ENCODE measurements around the gene MFSD6L.

The MFSD6L gene

DNA sequence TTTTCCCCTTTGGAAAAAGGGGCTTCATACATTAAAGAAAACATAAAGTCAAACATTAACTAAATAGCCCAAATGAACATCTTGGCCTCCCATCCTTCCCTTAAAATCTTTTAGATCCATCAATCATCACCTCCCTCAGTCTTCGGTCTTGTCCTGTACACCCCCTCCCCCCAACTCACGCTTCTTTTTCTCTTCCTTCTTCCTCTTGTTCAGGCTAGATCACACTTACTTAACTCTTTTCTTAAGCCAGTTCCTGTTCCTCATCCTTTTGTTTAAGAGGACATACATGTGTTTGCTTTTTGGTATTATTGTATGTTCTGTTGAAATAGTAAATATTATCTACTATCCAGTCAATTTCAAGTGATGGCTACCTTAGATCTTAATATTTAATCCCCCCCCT lies 5.5 kb downstream of the MFSD6L start:
- DNase-seq (ENCODE audit: low read depth in 2 of 2), result no peak

DNA sequence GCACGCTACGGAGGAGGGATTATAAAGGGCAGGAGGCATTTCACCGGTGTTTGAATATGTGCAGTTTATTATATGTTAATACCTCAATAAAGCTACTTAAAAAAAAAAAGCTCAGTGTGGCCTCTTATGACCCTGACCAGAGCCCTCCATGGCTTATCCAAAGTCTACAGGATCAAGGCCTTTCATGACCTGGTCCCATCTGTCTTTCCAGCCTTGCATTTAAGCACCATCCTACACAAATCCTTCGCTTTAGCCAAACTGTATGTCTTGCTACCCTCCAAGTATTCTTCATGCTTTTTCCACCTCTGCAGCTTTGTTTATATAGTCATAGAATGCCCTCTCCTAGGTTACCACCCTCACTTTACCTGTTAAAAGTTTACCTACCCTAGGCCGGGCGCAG lies 6.5 kb downstream of the MFSD6L start:
- DNase-seq (ENCODE audit: low read depth in 2 of 2), result no peak

DNA sequence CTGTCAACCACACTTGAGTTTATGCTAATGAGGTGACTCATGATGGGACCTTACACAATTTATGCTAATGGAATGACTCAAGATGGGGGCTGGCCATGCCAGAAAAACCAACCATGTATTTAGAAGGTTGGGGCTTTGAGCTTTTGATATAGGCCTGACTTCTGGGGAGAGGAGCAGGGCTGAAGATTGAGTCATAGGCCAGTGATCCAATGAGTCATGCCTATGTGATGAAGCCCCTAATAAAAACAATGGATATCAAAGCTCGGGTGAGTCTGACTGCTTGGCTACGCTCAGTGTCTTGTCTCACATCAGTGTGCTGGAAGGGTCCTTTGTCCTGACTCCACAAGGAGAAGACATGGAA lies 7.3 kb downstream of the MFSD6L start:
- DNase-seq (ENCODE audit: low read depth in 2 of 2), result no peak

DNA sequence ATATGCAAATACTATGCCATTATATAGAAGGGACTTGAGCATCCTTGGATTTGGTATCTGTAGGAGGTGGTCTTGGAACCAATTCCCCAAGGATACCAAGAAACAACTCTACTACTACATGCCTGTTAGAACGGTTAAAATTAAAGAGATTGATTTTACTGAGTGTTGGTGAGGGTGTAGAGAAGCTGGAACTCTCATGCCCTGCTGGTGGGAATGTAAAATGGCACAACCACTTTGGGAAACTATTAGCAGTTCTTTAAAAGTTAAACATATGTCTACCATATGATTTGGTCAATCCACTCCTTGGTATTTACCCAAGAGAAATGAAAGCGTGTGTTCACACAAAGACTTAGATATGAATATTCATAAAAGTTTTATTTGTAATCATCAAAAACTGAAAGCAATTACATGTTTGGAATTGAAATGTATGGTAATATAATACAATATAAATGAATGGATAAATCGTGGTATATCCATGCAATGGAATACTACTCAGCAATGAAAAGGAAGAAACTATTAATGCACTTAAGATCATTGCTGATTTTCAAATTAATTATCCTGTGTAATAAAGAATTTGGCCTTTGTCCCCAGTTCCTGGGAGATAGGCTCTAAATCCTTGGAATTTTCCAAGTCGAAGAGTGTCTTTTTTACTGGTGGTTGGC lies 7.8 kb downstream of the MFSD6L start:
- DNase-seq (ENCODE audit: low read depth in 2 of 2), result no peak

DNA sequence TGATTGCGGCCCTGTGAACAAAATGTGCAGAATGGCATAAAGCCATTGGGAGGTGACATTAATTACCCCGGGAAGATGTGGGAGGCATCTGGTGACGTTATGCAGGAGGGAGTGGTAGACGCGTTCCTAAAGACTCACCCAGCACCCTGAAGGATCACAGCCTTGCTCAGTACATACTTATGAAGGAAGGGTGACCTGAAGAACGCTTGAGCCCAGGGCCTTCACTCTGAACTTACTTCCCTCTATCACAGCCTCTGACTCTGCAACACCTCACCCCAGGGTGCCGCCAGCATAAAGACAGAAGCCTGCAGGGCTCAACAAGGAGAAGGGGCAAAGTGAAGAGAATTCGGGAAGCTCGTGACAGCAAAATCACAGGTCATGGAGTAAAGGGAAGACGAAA lies 9.4 kb downstream of the MFSD6L start:
- DNase-seq (ENCODE audit: low read depth in 2 of 2), result no peak

DNA sequence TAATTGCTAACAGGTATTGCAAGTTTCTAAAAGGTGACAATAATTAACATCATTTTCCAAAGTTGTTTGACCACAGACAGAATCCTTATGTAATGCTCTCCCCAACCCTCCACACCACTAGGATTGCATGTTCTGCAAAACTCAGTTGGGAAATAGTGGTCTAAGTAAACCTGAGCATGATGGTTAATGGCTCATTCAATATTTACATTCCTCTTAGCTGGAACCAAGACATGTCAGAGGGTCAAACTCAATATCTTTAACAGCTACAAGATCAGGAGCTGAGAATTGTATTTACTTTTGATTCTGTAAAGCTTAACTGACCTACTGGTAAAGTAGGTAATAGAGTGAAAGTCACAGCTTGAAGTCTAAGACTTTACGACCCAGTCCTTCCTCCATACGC lies 10.2 kb downstream of the MFSD6L start:
- DNase-seq (ENCODE audit: low read depth in 2 of 2), result no peak

DNA sequence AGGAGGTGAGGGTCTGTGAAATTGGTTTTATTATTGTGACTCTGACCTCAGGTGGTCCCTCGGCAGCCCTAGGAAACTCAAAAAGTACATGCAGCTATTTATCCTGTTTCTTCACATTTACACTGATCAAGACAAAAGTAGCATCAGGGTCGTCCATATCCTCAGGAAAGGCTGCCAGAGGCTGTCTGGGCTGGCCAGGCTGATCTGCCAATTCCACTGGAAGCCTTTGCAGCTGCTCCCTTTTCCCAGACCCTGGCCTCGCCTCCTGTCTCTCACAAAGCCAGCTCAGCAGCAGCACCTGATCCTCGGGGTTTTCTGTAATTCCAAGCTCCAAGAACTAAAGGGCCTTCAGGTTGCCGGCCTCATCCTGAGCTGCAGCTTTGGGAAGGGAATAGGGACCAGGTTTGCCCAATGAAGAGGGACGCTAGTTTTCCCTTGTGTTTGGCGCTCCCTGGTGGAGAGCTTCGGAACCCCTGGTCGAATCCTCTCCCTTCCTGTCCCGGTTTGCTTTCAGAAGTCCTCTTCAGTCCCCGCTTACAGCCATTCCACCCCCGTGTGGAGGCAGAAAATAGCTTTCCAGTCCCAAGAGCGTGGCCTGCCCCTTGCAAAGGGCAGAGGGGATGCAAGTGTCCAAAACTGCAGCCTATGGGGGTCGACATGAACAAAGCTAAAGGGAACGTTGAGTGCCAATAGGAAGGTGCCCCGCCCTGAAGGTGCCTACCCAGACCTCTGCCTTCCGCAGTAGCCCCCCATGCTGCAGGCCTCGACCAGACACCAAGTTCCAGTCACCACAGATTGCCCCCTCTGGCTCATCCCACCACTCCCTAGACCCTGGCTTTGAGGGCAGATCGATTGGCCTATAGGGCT lies 13.4 kb downstream of the MFSD6L start:
- peak; percentile 10 to 23 for DNase-seq (ENCODE audit: low read depth in 2 of 2)

DNA sequence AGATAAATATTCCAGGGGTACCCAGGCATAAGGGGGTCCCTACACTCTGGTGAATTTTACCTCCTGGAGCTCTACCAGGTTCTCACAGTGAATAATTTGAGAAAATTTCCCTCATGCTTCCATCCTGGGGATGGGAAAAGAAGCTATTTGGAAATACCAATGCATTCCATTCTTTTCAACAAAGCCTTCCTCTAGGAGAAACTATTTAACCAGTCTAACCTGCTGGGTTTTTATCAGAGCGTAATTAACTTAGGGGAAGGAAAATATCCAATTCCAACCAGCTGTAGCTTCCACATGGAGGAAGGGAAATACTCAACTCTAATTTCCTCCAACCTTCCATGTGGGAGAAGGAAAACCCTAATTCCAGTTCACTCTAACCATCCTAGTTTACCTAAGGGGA lies 17.0 kb downstream of the MFSD6L start:
- no peak for DNase-seq (ENCODE audit: low read depth in 2 of 2)

DNA sequence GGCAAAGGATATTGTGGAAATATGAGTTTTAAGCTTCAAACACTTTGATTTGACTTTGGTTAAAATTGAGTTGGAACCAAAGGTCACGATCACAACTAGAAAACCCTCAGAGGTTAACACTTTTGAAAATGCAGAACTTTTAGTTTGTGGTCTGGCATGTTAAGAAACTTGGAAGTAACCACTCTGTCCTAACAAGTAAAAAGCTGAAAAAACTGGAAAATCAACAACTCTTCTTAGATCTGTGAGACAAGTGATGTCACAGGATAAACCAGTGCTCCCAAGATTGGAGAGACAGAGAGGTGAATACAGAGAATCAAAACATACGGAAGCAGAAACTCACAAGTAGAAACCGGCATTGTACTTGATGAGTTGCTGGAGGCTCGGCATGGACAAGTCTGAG lies 17.4 kb downstream of the MFSD6L start:
- no peak for DNase-seq (ENCODE audit: low read depth in 2 of 2)

DNA sequence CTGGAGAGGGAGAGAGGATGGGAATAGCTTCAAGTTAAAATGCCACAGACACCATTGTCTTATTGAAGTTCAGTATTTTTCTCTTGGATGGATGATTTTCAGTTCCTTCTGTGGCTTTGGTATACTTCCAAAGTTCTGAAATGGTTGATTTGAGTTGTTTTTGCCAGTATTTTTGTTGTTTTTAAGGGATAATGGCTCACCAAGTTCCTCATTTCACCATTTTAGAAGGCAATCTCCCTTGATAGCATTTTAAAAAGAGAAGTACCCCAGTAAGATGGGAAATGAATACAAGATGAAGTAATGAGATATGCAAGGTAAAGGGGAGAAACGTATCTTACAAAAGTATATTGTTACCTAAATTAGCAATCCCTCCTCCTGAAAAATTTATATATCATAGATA lies 22.3 kb downstream of the MFSD6L start:
- DNase-seq (ENCODE audit: low read depth in 2 of 2), result no peak

DNA sequence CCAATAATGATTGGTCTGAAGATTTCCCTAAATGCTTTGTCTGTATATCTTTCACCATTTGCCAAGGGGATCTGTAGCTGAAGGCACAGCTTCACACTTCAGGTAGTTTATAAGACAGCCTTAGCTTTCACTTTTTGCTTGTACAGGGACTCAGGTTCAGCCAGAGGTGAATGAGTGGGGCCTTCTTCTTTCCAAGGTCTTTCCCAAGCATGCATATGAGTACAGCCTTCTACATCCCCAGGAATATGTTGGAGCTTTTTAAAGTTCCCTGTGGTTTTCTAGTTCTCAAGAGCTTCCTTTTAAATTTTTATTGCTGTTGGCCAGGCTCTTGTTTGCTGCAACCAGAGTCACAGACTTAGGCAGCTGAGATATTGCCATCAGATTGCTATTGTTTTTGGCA lies 22.9 kb downstream of the MFSD6L start:
- DNase-seq (ENCODE audit: low read depth in 2 of 2), result no peak

DNA sequence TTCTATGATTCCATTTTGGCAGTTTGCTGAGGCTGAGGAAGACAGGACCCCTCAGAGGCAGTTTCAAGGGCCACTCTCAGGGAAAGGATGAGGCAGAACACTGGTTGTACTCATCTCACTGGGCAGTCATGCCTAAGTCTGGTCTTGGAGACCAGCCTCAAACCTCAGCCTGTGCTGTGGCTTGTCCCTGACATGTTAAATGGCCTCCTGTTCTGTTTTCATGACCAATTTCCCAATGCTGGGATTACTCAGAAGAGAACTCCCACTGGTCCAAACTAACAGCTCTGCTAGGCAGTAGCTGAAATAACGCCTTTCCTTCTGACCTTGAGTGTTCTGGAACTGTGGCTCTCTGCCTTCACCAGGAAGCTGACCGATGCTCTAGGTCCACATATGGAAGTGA lies 32.4 kb downstream of the MFSD6L start:
- DNase-seq (ENCODE audit: low read depth in 2 of 2), result no peak

DNA sequence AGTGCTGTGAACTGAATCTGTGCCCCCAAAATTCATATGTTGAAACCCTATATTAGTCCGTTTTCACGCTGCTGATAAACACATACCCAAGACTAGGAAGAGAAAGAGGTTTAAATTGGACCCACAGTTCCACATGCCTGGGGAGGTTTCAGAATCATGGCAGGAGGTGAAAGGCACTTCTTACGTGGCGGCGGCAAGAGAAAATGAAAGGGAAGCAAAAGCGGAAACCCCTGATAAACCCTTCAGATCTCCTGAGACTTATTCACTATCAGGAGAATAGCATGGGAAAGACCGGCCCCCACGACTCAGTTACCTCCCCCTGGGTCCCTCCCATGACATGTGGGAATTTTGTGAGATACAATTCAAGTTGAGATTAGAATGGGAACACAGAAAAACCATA lies 37.2 kb downstream of the MFSD6L start:
- no peak for DNase-seq (ENCODE audit: low read depth in 2 of 2)

DNA sequence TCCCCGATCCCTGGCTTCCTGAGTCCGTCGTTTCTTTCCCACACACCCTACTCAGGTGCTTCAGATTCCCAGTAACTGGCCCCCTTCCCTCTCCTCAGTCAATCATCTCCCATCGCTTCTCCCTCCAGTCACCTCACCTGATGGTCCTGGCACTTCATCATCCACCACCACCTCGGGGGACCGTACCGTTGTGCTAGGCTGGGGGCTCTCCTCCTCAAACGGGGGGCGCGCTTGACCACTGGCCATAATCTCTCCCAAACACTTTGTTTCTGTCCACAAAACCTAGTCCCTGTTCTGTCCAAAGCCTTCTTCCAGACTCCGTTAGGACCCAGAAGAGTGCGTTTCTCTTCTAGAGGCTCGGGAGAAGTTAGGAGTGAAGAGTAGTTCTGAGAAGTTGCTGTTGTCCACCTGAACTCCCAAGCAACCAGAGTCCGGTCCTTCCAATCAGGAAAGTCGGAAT lies 41.0 kb downstream of the MFSD6L start, which contains the start of gene SPDYE4:
TSS of gene SPDYE4 (minus strand) at position 410 of the 460 bp plus-strand sequence. CDS start at position 246, 164 bp downstream.
- DNase-seq (ENCODE audit: low read depth in 2 of 2), result no peak

DNA sequence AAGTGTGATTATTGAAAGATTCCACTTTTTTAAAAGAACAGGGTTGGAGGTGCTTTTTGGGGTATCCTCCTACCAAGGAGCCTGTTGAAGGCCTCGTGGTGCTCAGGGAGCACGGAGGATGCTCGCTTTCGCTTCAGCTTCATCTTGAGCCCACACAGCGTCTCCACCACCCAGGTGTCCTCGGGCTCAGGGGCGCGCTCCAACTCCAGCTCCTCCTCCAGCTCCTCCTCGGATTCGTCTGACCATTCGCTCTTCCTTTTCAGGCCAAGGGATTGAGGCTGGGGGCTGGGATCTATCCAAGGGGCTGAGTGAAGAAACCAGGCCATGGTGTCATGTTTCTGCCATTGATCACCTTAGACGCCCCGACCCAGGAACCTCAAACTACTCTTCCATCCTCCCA lies 42.0 kb downstream of the MFSD6L start:
- DNase-seq (ENCODE audit: low read depth in 2 of 2), result no peak

DNA sequence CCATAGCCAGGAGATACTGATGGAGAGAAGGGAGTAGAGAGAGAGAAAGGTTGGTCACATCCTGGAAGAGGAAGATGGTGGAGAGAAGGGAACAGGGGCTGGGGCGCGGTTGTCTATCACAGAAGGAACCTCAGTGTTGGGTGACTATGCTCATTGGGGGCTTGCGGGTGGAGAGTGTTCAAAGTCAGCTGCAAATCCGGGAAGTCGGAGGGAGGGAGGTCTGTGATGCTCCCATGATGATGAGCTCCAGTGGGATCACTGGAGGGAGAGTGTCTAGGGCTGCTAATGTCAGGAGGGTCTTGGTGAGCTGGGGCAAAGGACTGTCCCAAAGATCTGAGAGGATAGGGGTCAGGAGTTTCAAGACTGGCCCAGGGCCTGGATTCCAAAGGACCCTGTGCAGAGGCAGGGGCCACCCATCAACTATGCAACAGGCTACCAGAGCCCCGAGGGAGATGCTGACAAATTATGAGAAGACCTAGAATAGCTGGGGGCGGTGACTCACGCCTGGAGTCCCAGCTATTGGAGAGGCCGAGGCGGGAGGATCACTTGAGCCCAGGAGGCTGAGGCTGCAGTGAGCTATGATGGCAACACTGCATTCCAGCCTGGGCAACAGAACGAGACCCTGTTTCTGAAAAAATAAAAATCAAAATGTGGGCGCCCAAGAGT lies 43.4 kb downstream of the MFSD6L start:
- DNase-seq (ENCODE audit: low read depth in 2 of 2), result no peak

DNA sequence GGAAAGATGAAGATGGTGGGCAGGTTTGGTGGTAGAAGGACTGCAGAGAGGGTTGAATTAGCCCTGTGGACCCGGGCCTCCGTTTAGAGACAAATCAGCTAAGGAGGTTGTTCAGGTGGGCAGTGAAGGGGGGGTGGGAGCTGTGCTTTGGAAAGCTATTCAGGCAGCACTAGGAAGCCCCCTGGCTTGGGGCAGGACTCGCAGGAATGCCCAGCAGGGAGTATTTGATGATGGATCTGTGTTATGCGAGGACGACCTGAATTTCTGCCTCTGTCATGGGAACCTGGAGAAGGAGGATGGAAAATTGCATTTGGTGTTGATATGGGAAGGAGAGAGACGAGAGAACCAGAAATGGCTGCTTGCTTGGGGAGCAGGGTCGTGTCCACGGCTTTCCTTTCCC lies 44.3 kb downstream of the MFSD6L start:
- no peak for DNase-seq (ENCODE audit: low read depth in 2 of 2)

DNA sequence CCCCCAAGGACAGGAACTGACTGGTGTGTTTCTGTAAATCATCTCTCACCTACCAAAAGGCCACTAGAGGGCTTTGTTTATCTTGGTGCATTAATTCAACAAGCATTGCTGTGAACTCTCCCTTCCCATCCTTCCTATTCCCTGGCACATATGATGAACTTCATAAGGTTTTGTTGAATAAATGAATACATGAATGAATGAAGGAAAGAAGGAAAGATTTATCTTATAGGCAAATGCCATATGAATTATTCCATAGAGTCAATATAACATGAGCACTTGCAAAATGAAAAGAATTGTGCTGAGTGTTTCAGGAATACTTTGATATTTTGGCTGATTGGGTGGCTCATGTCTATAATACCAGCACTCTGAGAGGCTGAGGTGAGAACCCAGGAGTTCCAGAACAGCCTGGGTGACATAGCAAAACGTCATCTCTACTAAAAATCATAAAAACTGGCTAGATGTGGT lies 45.2 kb downstream of the MFSD6L start:
- DNase-seq (ENCODE audit: low read depth in 2 of 2), result no peak

DNA sequence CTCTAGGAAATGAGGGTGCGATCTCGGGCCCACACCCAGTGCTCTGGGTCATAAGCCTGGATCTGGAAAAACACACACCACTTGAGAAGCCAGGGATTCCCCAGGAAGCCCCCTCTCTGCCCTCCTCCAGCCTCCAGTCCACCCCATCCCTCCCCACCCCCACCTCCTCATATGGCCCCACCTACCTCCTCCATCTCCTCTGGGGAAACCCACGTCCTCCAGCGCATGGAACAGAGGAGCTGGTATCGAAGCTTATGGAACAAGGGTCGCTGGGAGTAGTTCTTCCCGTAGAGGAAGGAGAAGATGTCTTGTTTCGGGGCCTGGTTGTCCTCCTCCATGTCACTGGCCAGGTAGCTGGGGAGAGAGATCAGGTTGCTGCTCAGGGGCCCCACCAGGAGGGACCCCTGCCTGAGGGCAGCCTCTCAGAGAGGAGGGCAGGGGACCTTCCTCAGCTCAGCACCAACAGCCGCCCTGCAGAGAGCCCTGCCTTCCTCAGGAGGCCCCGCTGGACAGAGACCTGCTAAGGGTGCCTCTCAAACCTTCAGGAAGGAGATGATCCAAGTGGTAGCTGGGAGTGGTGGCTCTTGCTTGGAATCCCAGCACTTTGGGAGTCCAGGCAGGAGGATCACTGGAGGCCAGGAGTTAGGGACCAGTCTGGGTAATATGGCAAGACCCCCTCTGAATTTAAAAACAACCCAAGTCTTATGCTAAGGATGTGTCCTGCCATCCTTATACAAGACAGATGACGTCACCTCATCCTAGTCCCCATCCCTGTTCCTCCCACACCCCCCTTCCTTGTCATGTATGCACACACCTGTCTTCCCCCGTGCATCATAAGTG lies 45.8 kb downstream of the MFSD6L start:
- no peak for DNase-seq (ENCODE audit: low read depth in 2 of 2)

DNA sequence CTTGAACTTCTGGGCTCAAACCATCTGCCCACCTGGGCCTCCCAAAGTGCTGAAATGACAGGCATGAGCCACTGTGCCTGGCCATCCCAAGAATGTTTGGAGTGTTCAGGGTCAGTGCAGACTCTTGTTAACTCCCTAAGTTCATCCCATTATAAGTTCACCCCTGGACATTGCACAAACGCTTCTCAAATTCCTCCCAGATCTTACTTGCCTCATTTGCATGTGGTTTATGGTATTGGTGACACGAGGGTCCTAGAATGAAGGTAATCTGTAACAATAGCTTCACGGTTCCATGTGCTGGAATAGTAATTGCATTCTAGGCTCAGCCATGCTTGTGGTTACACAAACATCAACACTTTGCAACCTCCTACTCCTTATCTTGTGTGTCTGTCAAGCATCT lies 49.5 kb downstream of the MFSD6L start:
- no peak for DNase-seq (ENCODE audit: low read depth in 2 of 2)

DNA sequence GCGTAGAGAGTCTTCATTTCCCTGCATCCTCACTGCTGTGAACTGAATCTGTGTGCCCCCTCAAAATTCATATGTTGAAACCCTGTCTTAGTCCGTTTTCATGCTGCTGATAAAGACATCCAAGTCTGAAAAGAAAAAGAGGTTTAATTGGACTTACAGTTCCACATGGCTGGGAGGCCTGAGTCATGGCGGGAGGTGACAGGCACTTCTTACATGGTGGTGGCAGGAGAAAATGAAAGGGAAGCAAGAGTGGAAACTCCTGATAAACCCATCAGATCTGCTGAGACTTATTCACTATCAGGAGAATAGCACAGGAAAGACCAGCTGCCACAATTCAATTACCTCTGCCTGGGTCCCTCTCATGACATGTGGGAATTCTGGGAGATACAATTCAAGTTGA lies 51.4 kb downstream of the MFSD6L start:
- DNase-seq (ENCODE audit: low read depth in 2 of 2), result no peak

Data from stimulated activated CD8-positive, alpha-beta memory T cell treated with anti-CD3 and anti-CD28 coated beads, Interleukin-15, amount 100 ng/mL, for 4 hours (primary cell).